ENCODE measurements around the gene AKT3.

DNA sequence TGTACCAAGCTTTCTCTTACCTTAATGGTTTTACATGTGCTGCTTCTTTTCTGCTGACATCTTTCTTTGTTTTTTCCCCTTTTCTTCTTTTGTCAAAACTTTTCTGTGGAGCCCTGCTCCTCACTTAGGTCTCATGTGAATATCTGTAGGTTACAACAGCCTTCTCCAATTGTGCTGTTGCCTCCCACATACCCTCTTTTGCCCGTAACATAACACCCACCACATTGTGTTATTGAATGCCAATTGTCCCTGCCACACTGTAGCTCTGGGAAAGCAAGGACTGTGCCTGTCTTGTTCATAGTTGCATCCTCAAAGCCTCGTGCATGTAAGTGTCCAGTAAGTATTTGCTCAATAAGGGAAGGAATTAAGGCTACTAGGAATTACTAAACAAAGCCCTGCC is 46.3 kb upstream of the AKT3 start:
- TF ChIP-seq, protein P1, sequence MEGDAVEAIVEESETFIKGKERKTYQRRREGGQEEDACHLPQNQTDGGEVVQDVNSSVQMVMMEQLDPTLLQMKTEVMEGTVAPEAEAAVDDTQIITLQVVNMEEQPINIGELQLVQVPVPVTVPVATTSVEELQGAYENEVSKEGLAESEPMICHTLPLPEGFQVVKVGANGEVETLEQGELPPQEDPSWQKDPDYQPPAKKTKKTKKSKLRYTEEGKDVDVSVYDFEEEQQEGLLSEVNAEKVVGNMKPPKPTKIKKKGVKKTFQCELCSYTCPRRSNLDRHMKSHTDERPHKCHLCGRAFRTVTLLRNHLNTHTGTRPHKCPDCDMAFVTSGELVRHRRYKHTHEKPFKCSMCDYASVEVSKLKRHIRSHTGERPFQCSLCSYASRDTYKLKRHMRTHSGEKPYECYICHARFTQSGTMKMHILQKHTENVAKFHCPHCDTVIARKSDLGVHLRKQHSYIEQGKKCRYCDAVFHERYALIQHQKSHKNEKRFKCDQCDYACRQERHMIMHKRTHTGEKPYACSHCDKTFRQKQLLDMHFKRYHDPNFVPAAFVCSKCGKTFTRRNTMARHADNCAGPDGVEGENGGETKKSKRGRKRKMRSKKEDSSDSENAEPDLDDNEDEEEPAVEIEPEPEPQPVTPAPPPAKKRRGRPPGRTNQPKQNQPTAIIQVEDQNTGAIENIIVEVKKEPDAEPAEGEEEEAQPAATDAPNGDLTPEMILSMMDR (IDR thresholded peaks at IDR 0.05), result no peak
- no peak for TF ChIP-seq POLR2A (IDR thresholded peaks at IDR 0.05)

Data from thyroid gland (tissue), 4 donors.